GM12864 (cell line): ENCODE measurements around the gene SF1.

Experiments used
- DNase-seq: peaks from one replicate; pipeline ENCODE4 v3.0.0-alpha.2; 2011; ENCODE audit warnings: low read depth
- H3K4me3 ChIP-seq: 2 replicates; pipeline ENCODE4 v1.5.1; 2011; ENCODE audit warnings: mild to moderate bottlenecking, low read depth, low read length, control low read depth
- CTCF ChIP-seq: IDR thresholded peaks from 2 replicates; pipeline ENCODE4 v1.5.1; 2011; ENCODE audit warnings: low read depth, mild to moderate bottlenecking, moderate library complexity, low read length, control low read depth, inconsistent platforms; ENCODE audit errors: missing control alignments

The SF1 gene

GRCh38 chr11:64734811-64735724 is 43.3 kb downstream of the SF1 start:
- no peak overlapping the region for H3K4me3 ChIP-seq
- TF ChIP-seq CTCF = no peak
- DNase-seq = no peak

- no peak for TF ChIP-seq CTCF
- DNase-seq = no peak
- no peak overlapping the region for H3K4me3 ChIP-seq
Measured at GRCh38 chr11:64731601-64732000, 46.7 kb downstream of the SF1 start.

- no peak overlapping the region for H3K4me3 ChIP-seq
- TF ChIP-seq CTCF = no peak
- no peak for DNase-seq
Measured at GRCh38 chr11:64729851-64730382, 48.4 kb downstream of the SF1 start.

GRCh38 chr11:64728757-64729365 is 49.5 kb downstream of the SF1 start:
- DNase-seq = no peak
- no peak overlapping the region for H3K4me3 ChIP-seq
- no peak for TF ChIP-seq CTCF

GRCh38 chr11:64726867-64727530 is 51.3 kb downstream of the SF1 start:
- H3K4me3 ChIP-seq = no peak overlapping the region
- no peak for DNase-seq
- no peak for TF ChIP-seq CTCF

GRCh38 chr11:64726211-64726641 is 52.1 kb downstream of the SF1 start:
- DNase-seq = no peak
- TF ChIP-seq CTCF = no peak
- H3K4me3 ChIP-seq = no peak overlapping the region
